Stimulated activated CD8-positive, alpha-beta memory T cell treated with anti-CD3 and anti-CD28 coated beads, Interleukin-2, amount 100 ng/mL, for 48 hours (primary cell): ENCODE data around the gene ISY1.

Experiments
- DNase-seq, 2 donors: peaks; one replicate each; pipeline ENCODE4 v3.0.0-alpha.2; 2020; ENCODE audit warnings: low read depth in 2 of 2

Gene ISY1

GRCh38 chr3:129087138-129087702, 73.6 kb downstream of the ISY1 start:
- no peak for DNase-seq

- no peak for DNase-seq
These were observed 75.0 kb downstream of the ISY1 start for GRCh38 chr3:129085818-129086217.

- DNase-seq, result no peak
These were observed 75.6 kb downstream of the ISY1 start for GRCh38 chr3:129085165-129085715.

- DNase-seq, result no peak
These were observed 76.4 kb downstream of the ISY1 start for GRCh38 chr3:129084501-129084900.

GRCh38 chr3:129082026-129082425, 78.8 kb downstream of the ISY1 start:
- DNase-seq, result no peak

GRCh38 chr3:129081503-129081902, 79.4 kb downstream of the ISY1 start:
- DNase-seq, result no peak

GRCh38 chr3:129078510-129078909, 82.4 kb downstream of the ISY1 start:
- DNase-seq, result no peak
